Lung (tissue), 12 donors: ENCODE data around the gene ST3GAL3. TPM values are rescaled to one million over a fixed set of nuclear protein-coding genes. Genes with fewer than 3 reads are reported as not detected.

Source experiments
- ATAC-seq: fragments of 200-7000 bp; cut with Tn5 transposase; one replicate; pipeline ENCODE4 v1.9.1; 2020; ENCODE audit warnings: moderate number of reproducible peaks; ENCODE audit not compliant: insufficient read depth, low FRiP score
- DNase-seq, 3 donors: peaks; one replicate each; pipeline ENCODE4 v3.0.0-alpha.2; 2013 to 2017
- H3K27ac ChIP-seq, 2 donors: one replicate each; pipeline ENCODE4 v1.5.1; 2013; ENCODE audit warnings: mild to moderate bottlenecking in 2 of 2, moderate library complexity in 2 of 2, control low read depth in 1 of 2, inconsistent platforms in 1 of 2, low read depth in 1 of 2, low read length in 1 of 2
- H3K27me3 ChIP-seq, 3 donors: one replicate each; pipeline ENCODE4 v1.5.1; 2013; ENCODE audit warnings: low read length in 2 of 3; ENCODE audit not compliant: control insufficient read depth in 3 of 3, insufficient read depth in 3 of 3
- H3K36me3 ChIP-seq, 4 donors: one replicate each; pipeline ENCODE4 v1.5.1; 2013; ENCODE audit warnings: low read length in 4 of 4, mild to moderate bottlenecking in 1 of 4, moderate library complexity in 1 of 4; ENCODE audit not compliant: control insufficient read depth in 4 of 4, insufficient read depth in 4 of 4
- H3K4me1 ChIP-seq, 5 donors: one replicate each; pipeline ENCODE4 v1.5.1; 2013; ENCODE audit warnings: low read length in 5 of 5, mild to moderate bottlenecking in 2 of 5, moderate library complexity in 1 of 5; ENCODE audit not compliant: control insufficient read depth in 5 of 5, insufficient read depth in 5 of 5
- H3K4me3 ChIP-seq: one replicate; pipeline ENCODE4 v1.5.1; 2013; ENCODE audit warnings: mild to moderate bottlenecking, control low read depth, moderate library complexity
- H3K9ac ChIP-seq, 2 donors: one replicate each; pipeline ENCODE4 v1.5.1; 2013; ENCODE audit warnings: low read length in 2 of 2, control low read depth in 1 of 2; ENCODE audit not compliant: insufficient read depth in 1 of 2
- H3K9me3 ChIP-seq, 4 donors: one replicate each; pipeline ENCODE4 v1.5.1; 2013; ENCODE audit warnings: low read length in 3 of 4, mild to moderate bottlenecking in 1 of 4, moderate library complexity in 1 of 4; ENCODE audit not compliant: control insufficient read depth in 4 of 4, insufficient read depth in 3 of 4
- CTCF ChIP-seq: IDR thresholded peaks from 2 replicates; pipeline ENCODE4 v1.5.1; 2012; ENCODE audit warnings: mild to moderate bottlenecking; ENCODE audit errors: control extremely low read depth, extremely low read depth
- WGBS, 2 donors: extraction: QIAGEN DNeasy Blood & Tissue Kit; methylation state at CpG; one replicate each; pipeline ENCODE4 v1.1.7; 2013; 5-methylcytosine and 5-hydroxymethylcytosine counted together
- polyA plus RNA-seq, 2 donors: library from polyadenylated mRNA; stranded (reverse); fragments of 200-250 nt; gene quantifications; one replicate each; pipeline ENCODE4 v1.2.1, GENCODE V29; 2013
- total RNA-seq, 2 donors: library from RNA; depleted of rRNA in 1 of 2; stranded (reverse); fragments of >200 nt in 1 of 2; gene quantifications; one replicate each; pipeline ENCODE4 v1.2.1, GENCODE V29; 2014 to 2021
- donor health status: control.
- donor health status: control.
- donor health status: Bipolar disorder and iron deficiency.
- donor health status: healthy.
- donor health status: DM: yes; HTN: yes; CAD: no.

Gene ST3GAL3
- total and polyA plus RNA-seq, 4 donors: 8.4 to 28.0 (median 17.1) TPM

- Histone ChIP-seq H3K9ac (peak overlapping the region in 1 of 2 donors; percentile 7), H3K36me3 (peaks cover 0 to 20% (median 17%) of the 10 kb centered on the region in 4 donors), H3K4me3 (peak overlapping the region; percentile 69), H3K27me3 (no peaks in the 10 kb centered on the region), H3K9me3 (no peaks in the 10 kb centered on the region), H3K27ac (no peak overlapping the region), H3K4me1 (peaks cover 0 to 37% (median 19%) of the 10 kb centered on the region in 5 donors)
- ATAC-seq (no peak), DNase-seq (no peak)
- TF ChIP-seq CTCF: no peak
- 78 to 94% methylated on average over 4 of the region's 4 CpGs for WGBS, 2 donors
Observed at GRCh38 chr1:43976045-43976444, 268.7 kb downstream of the ST3GAL3 start.

DNA sequence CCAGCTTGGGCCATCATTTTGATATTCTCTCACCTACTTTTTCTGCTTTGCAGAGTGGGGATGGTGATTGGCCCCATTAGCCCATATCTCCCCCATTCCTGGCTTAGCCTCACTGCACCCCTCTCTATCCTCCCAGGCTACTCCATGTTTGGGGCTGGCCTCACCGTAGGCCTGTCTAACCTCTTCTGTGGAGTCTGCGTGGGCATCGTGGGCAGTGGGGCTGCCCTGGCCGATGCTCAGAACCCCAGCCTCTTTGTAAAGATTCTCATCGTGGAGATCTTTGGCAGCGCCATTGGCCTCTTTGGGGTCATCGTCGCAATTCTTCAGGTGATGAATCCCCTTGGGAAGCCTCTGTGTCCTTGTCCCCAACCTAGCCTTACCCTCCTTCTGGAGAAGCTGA lies 269.6 kb downstream of the ST3GAL3 start:
- Histone ChIP-seq H3K27ac (no peak overlapping the region), H3K9me3 (no peaks in the 10 kb centered on the region), H3K4me3 (no peak overlapping the region), H3K27me3 (no peaks in the 10 kb centered on the region), H3K36me3 (peaks cover 0 to 21% (median 14%) of the 10 kb centered on the region in 4 donors), H3K9ac (no peak overlapping the region), H3K4me1 (peaks cover 0 to 37% (median 19%) of the 10 kb centered on the region in 5 donors)
- TF ChIP-seq CTCF: no peak
- WGBS, 2 donors: 93 to 95% methylated on average over 8 of the region's 8 CpGs
- DNase-seq (no peak), ATAC-seq (no peak)

DNA sequence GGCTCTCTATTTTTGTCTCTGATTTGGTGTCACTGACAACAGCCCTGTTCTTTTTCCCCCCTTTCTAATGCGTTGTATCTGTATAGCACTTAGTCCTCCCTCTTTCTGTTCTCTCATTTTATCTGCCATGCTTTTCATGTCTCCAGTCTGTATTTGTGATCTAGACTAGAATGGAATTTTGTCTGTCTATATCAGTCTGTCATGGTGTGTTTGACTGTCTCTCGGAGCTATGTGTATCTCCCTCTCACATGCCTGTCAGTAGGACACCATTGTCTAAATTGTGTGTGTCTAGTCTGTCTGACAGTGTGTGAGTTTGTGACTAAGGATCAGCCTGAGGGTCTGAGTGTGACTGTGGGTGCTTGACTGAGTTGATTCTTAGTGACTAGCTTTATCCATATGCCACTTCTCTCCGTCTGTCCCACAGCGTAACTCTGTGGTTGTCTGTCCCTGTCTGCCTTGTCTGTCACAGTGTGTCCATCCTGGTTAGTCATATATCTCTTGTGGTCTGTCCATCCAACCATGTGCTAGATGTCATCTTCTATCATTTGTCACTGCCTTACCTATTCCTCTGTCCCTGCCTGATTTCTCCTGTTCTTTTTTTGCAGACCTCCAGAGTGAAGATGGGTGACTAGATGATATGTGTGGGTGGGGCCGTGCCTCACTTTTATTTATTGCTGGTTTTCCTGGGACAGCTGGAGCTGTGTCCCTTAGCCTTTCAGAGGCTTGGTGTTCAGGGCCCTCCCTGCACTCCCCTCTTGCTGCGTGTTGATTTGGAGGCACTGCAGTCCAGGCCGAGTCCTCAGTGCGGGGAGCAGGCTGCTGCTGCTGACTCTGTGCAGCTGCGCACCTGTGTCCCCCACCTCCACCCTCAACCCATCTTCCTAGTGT lies 270.3 kb downstream of the ST3GAL3 start:
- no peak for DNase-seq
- no peak overlapping the region for H3K27ac ChIP-seq
- peaks cover 0 to 37% (median 19%) of the 10 kb centered on the region in 5 donors for H3K4me1 ChIP-seq
- H3K4me3 ChIP-seq: no peak overlapping the region
- H3K9me3 ChIP-seq: no peaks in the 10 kb centered on the region
- H3K36me3 ChIP-seq: peaks cover 0 to 16% (median 13%) of the 10 kb centered on the region in 4 donors
- 83 to 86% methylated on average over 9 of the region's 9 CpGs for WGBS, 2 donors
- H3K27me3 ChIP-seq: no peaks in the 10 kb centered on the region
- TF ChIP-seq CTCF: no peak
- no peak for ATAC-seq
- H3K9ac ChIP-seq: no peak overlapping the region
